Lower leg skin (tissue), 4 donors: ENCODE results near the gene SH3BP5. TPM values are rescaled to one million over a fixed set of nuclear protein-coding genes. Genes with fewer than 3 reads are reported as not detected.
A peak's percentile ranks its signal among the peaks of the same experiment; 100 is the strongest.

Experiments used
- DNase-seq, 2 donors: peaks; one replicate each; pipeline ENCODE4 v3.0.0-alpha.2; 2019; ENCODE audit warnings: low spot score in 2 of 2
- H3K4me3 ChIP-seq: fragments of 200-600 bp; sonication (generic); 2 replicates; pipeline ENCODE4 v1.5.1; 2017; ENCODE audit warnings: mild to moderate bottlenecking, low read depth; ENCODE audit not compliant: poor library complexity, severe bottlenecking
- POLR2A ChIP-seq, 2 donors: fragments of 450-650 bp; IDR thresholded peaks; one replicate each; pipeline ENCODE4 v1.6.1; 2016 to 2017; ENCODE audit warnings: antibody characterized with exemption in 2 of 2, mild to moderate bottlenecking in 1 of 2, moderate library complexity in 1 of 2
- WGBS, 2 donors: methylation state at CpG; one replicate each; pipeline ENCODE4 v1.1.5; 2018; 5-methylcytosine and 5-hydroxymethylcytosine counted together
- intact Hi-C: fragments of 100-400 bp; cut with DNase I; formaldehyde crosslinking; loops from one replicate; pipeline ENCODE4 v1.15.0; 2023; ENCODE audit warnings: low total_unique reads
- total RNA-seq, 4 donors: library from RNA; depleted of rRNA; stranded (reverse); fragments of >200 nt; gene quantifications; one replicate each; pipeline ENCODE4 v1.1.0, GENCODE V29; 2016
- TF ChIP-seq, protein P1 (sequence below), 3 donors: fragments of 450-650 bp; IDR thresholded peaks; one replicate each; pipeline ENCODE4 v1.5.1; 2016; ENCODE audit warnings: antibody characterized with exemption in 3 of 3, mild to moderate bottlenecking in 3 of 3, moderate library complexity in 2 of 3

SH3BP5 gene
- total RNA-seq, 4 donors from 2014 or later = 10.7 to 30.3 (median 18.5) TPM

DNA sequence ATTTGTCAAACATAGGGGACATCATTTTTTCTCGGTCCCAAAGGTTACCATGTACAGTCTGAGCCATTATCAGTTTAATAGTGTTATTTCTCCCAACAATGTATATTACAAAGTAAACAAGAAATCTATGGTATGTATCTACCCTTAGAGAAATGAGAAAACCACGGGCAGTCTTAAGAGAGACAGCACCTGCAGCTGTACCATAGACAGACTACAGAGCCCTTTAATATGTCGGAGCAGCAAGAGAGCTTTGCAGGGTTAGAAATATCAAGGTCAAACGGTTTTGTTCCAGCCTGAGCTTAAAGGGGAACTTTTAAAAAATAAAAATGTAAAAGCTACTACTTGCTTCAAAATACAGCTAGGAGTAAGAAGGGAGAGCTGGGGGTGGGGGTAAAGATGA is 53.2 kb downstream of the SH3BP5 start:
- no peak overlapping the region for H3K4me3 ChIP-seq
- intact Hi-C loops = no loop called here
- no peak for TF ChIP-seq POLR2A (IDR thresholded peaks at IDR 0.05)
- TF ChIP-seq, protein P1, sequence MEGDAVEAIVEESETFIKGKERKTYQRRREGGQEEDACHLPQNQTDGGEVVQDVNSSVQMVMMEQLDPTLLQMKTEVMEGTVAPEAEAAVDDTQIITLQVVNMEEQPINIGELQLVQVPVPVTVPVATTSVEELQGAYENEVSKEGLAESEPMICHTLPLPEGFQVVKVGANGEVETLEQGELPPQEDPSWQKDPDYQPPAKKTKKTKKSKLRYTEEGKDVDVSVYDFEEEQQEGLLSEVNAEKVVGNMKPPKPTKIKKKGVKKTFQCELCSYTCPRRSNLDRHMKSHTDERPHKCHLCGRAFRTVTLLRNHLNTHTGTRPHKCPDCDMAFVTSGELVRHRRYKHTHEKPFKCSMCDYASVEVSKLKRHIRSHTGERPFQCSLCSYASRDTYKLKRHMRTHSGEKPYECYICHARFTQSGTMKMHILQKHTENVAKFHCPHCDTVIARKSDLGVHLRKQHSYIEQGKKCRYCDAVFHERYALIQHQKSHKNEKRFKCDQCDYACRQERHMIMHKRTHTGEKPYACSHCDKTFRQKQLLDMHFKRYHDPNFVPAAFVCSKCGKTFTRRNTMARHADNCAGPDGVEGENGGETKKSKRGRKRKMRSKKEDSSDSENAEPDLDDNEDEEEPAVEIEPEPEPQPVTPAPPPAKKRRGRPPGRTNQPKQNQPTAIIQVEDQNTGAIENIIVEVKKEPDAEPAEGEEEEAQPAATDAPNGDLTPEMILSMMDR (IDR thresholded peaks at IDR 0.05) = no peak
- WGBS, 2 donors = 82 to 86% methylated on average over 4 of the region's 4 CpGs
- no peak for DNase-seq

DNA sequence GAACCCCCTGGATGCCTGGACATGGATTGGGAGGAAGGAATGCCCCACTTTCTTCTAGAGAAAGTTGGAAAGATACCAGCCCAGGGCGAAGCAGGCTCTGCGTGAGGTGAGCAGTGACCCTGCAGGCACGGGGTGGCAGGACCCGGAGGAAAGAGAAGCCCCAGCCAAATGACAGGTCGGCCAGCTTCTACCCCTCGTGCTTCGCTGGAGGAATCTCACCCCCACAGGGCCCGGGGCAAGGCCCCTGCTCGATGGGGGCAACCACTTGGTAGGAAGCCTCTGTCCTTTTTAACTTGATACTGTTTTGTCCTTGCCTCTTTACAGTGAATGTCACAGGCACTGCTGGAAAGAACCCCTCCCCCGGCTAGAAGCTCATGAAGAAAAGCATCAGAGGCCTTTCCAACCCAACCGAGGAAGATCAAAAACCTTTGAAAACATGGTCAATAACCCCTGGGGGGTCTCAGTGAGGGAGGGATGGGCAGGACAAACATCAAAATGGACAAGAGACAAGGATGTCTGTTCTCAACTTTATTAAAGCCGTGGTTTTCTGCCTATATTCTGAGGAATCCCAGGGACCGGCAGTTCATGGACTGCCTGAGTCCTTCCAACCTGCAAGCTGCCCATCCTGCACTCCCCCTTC is 54.4 kb downstream of the SH3BP5 start:
- 82 to 86% methylated on average over 13 of the region's 13 CpGs for WGBS, 2 donors
- H3K4me3 ChIP-seq = no peak overlapping the region
- intact Hi-C loops = no loop called here
- DNase-seq = no peak
- TF ChIP-seq POLR2A (IDR thresholded peaks at IDR 0.05) = no peak
- TF ChIP-seq, protein P1 (IDR thresholded peaks at IDR 0.05) = no peak

DNA sequence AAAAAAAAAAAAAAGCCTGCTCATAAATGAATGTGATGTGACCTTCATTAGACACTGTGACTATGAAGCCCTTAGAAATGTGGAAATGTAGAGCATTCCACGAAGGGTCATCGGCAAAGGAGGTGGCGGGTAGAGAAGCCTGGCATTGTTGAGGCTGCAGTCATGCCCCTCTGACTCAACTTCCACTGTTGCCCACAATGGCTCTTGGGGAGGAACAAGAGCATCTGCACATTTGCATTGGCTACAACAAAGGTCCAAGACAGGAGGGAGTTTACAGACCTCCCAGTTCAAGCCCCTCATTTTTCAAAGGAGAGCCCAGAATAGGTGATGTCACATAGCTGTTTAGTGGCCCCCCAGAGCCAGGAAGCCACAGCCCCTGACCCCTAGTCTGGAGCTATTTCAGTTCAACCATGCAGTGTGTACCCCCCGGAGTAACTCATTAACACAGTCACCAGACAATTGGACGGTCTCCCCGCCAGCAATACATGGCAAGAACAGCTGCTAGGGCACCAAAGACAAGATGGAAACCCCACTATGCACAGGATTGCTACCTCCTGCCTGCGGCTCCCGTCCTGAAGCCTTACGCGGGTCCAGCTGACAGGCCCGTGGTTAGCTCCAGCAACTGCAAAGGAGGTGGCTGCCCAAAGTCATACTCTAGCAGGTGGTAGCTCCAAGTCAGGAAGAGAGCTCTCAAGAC is 56.2 kb downstream of the SH3BP5 start:
- TF ChIP-seq, protein P1 (IDR thresholded peaks at IDR 0.05) = no peak
- no peak for TF ChIP-seq POLR2A (IDR thresholded peaks at IDR 0.05)
- DNase-seq = peak in 1 of 2 donors; percentile 71
- intact Hi-C loops = no loop called here
- no peak overlapping the region for H3K4me3 ChIP-seq
- 91 to 95% methylated on average over 11 of the region's 11 CpGs for WGBS, 2 donors

DNA sequence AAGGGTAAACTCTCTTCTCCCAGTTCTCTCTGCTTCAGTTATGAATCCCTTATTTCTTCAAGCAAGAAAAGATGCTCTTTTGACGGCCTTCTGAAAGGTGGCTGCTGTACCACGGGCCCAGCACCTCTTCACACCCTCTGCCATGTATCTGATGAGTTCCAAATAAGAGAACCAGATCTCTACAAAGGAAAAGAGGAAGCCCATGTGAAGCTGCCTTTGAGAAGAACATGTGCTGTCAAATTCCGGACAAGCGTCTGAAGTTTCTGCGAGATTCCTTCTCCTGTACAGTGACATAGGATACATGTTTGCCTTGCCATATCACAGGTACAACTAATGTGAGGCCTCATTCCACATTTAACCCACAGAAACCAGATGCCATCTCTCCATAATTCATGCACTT is 59.2 kb downstream of the SH3BP5 start:
- peak in 1 of 2 donors; percentile 29 for DNase-seq
- TF ChIP-seq, protein P1 (IDR thresholded peaks at IDR 0.05) = no peak
- no peak for TF ChIP-seq POLR2A (IDR thresholded peaks at IDR 0.05)
- WGBS, 2 donors = 88% methylated on average over 5 of the region's 5 CpGs

DNA sequence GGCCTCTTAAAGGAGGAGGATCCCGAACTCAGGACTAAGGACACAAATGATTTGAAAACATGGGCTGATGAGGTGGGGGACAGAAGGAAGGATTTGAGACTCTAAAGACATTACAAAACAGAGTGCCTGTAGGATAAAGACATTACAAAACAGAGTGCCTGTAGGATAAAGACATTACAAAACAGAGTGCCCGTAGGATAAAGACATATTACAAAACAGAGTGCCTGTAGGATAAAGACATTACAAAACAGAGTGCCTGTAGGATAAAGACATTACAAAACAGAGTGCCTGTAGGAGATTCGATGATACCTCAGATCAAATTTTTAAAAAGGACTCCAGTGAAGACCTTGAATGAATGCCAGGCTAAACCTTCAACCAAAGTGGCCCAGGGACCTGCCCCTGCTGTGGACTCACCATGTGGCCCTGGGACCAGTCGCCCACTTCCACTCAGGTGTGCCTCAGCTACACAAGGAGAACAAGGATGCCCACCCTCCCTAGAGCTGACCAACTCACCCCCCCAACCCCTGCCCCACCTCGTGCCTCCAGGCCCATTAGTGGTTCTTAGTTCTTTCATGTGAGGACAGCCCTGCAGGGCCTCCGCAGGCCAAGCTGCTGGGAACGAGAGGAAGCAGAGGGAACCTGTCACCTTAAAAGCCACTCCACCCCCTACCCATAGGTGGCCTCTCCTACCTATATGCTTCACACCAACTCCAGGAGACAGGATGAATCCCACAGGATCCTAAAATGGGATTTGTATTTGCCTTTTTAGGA is 59.8 kb downstream of the SH3BP5 start:
- intact Hi-C loops = no loop called here
- no peak overlapping the region for H3K4me3 ChIP-seq
- 78 to 80% methylated on average over 7 of the region's 7 CpGs for WGBS, 2 donors
- peak in 1 of 2 donors; percentile 65 for DNase-seq
- TF ChIP-seq, protein P1 (IDR thresholded peaks at IDR 0.05) = no peak
- no peak for TF ChIP-seq POLR2A (IDR thresholded peaks at IDR 0.05)

More for the DNA sequence above, 59.2 kb downstream of the SH3BP5 start:
- intact Hi-C loops = no loop called here
- H3K4me3 ChIP-seq = no peak overlapping the region
